ENCODE measurements around the gene OR2T29. TPM values are rescaled to one million over a fixed set of nuclear protein-coding genes. Genes with fewer than 3 reads are reported as not detected.
"Not testable (repeated sequence)": the region's sequence is repeated elsewhere in the genome, so short reads cannot be mapped to it uniquely, and the experiment has no call there.

Gene OR2T29, protein sequence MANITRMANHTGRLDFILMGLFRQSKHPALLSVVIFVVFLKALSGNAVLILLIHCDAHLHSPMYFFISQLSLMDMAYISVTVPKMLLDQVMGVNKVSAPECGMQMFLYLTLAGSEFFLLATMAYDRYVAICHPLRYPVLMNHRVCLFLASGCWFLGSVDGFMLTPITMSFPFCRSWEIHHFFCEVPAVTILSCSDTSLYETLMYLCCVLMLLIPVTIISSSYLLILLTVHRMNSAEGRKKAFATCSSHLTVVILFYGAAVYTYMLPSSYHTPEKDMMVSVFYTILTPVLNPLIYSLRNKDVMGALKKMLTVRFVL
- total RNA-seq (not detected), polyA plus RNA-seq (not detected)

DNA sequence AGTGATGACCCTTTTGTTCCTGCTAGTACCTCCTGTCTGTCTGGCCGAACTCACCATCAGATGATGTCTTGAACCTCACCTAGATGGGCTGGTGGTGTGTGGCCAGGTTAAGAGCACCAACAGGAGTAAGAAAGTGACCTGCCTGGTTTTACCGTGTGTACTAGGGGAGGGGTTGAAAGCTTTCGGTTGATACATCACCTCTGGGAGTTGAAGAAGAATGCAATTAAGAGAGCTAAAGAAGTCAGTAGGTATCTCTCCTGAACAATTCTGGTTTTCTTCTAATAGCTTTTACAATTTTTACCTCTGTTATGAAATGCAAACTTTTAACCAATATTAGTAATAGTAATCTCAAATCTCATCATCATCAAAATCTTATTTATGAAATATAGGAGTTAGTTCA, at the start of gene OR2T29:
Gene OR2T29, minus strand, starts transcription at position 101 of the 400 bp plus-strand sequence. CDS start 3,281 bp downstream, outside the sequence.
- H3K4me1 ChIP-seq; H3K27ac ChIP-seq; H3K27me3 ChIP-seq; H3K4me3 ChIP-seq; H3K36me3 ChIP-seq; DNase-seq; H3K9me3 ChIP-seq; intact Hi-C loops (cut with DNase I): not testable (repeated sequence)
- WGBS, 2 donors: 81 to 84% methylated on average over 2 to 3 of the region's 3 CpGs

DNA sequence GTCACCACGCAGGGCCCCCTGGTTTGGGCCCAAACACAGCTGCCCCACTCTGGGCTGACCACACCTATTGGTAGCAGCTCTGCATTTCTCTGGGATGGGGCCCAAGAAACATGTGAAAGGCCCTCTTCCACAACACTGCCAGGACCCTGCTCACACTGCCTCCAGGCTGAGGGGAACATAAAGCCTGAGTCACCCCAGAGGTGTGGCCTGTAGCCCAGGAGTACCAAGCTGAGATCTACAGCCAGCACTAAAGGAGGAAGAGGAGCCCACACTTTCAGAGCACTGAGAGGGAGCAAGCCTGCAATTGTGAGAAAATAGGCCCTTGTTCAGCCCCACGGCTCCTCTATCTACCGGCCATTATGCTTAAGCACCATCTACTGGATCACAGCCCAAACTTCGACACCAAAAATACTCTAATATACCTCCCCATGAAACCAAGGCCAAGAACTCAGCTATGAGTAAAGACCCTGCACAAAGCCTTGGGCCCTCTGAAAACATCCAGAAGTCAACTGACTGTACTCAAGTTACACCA, 49.4 kb upstream of the OR2T29 start:
- Histone ChIP-seq H3K27me3 (no peaks in the 10 kb centered on the region), H3K4me3 (no peak overlapping the region), H3K4me1 (no peaks in the 10 kb centered on the region), H3K9me3 (no peaks in the 10 kb centered on the region), H3K36me3 (no peaks in the 10 kb centered on the region), H3K27ac (no peak overlapping the region)
- 84 to 89% methylated on average over 4 of the region's 4 CpGs for WGBS, 2 donors
- intact Hi-C loops (cut with DNase I): no loop called here
- no peak for DNase-seq
- TF ChIP-seq POLR2A (IDR thresholded peaks at IDR 0.05) (no peak), EP300 (IDR thresholded peaks at IDR 0.05) (no peak), POLR2AphosphoS5 (IDR thresholded peaks at IDR 0.05) (no peak)
- TF ChIP-seq, protein P1, sequence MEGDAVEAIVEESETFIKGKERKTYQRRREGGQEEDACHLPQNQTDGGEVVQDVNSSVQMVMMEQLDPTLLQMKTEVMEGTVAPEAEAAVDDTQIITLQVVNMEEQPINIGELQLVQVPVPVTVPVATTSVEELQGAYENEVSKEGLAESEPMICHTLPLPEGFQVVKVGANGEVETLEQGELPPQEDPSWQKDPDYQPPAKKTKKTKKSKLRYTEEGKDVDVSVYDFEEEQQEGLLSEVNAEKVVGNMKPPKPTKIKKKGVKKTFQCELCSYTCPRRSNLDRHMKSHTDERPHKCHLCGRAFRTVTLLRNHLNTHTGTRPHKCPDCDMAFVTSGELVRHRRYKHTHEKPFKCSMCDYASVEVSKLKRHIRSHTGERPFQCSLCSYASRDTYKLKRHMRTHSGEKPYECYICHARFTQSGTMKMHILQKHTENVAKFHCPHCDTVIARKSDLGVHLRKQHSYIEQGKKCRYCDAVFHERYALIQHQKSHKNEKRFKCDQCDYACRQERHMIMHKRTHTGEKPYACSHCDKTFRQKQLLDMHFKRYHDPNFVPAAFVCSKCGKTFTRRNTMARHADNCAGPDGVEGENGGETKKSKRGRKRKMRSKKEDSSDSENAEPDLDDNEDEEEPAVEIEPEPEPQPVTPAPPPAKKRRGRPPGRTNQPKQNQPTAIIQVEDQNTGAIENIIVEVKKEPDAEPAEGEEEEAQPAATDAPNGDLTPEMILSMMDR (IDR thresholded peaks at IDR 0.05): no peak

DNA sequence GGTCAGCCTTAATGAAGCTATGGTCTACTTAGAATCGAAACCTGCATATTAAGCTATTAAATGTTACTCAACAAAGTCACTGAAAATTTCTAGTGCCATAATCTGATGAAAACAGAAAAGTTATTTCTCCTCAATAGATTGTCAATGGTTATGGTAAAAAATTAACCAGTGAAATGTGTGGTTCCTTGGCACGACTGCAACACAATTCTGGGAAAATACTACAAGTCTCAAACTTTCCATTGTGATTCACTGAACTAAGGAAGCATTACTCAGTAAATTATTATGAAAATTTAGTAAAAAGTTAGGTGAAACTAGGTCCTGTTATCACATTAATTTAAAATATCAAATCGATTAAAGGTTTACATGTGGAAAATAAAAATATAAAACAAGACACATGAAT, 47.7 kb upstream of the OR2T29 start:
- 38 to 54% methylated on average over 3 of the region's 3 CpGs for WGBS, 2 donors
- Histone ChIP-seq H3K36me3 (no peaks in the 10 kb centered on the region), H3K4me1 (no peaks in the 10 kb centered on the region), H3K27ac (no peak overlapping the region), H3K9me3 (no peaks in the 10 kb centered on the region), H3K27me3 (no peaks in the 10 kb centered on the region), H3K4me3 (no peak overlapping the region)
- intact Hi-C loops (cut with DNase I): no loop called here
- TF ChIP-seq EP300 (IDR thresholded peaks at IDR 0.05) (no peak), POLR2A (IDR thresholded peaks at IDR 0.05) (no peak), POLR2AphosphoS5 (IDR thresholded peaks at IDR 0.05) (no peak)
- TF ChIP-seq, protein P1 (IDR thresholded peaks at IDR 0.05): no peak
- DNase-seq: no peak

DNA sequence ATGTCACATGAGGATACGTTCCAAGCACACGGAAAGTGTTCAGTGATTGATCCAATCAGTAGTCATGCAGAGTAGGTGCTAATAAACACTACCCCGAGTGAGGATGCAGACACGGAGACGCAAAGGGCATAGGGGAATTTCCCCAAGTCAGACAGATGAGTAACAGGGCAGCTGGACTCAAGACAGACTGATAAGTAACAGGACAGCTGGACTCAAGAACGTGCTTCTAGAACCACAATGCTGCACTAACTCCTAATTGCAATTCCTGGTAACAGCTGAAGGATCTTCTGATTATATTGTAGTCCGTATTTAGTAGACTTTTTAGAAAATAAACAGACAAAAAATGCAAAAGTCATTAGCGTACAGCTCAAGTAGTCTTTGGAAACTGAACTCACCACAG, 36.8 kb upstream of the OR2T29 start:
- Histone ChIP-seq H3K9me3 (no peaks in the 10 kb centered on the region), H3K27me3 (no peaks in the 10 kb centered on the region), H3K4me3 (no peak overlapping the region), H3K36me3 (no peaks in the 10 kb centered on the region), H3K27ac (no peak overlapping the region), H3K4me1 (no peaks in the 10 kb centered on the region)
- TF ChIP-seq EP300 (IDR thresholded peaks at IDR 0.05) (no peak), POLR2AphosphoS5 (IDR thresholded peaks at IDR 0.05) (no peak), POLR2A (IDR thresholded peaks at IDR 0.05) (no peak)
- TF ChIP-seq, protein P1 (IDR thresholded peaks at IDR 0.05): no peak
- no peak for DNase-seq
- 77 to 84% methylated on average over 8 of the region's 8 CpGs for WGBS, 2 donors
- intact Hi-C loops (cut with DNase I): no loop called here

DNA sequence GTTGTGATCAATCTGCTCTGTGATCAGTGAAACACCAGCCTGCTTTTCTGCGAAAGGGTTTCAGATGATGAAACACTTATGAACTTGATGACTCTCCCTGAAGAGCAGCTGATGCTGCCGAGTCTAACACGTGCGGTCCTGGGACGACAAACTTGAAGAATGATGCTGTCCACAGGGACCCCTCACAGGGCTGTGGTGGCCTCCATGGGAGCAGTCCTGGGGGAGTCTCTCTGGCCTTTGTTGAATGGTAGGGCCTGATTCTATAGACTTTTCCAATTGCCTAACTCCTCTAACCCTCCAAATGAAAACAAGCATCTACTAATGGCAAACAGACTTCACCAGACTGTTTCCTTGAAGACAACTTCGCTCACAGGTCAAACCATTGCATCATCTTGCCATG, 35.0 kb upstream of the OR2T29 start, which contains the start of gene OR2T10:
Gene OR2T10, minus strand, starts transcription at position 112 of the 400 bp plus-strand sequence. CDS start 3,932 bp downstream, outside the sequence.
- WGBS, 2 donors: 92% methylated on average over 6 of the region's 6 CpGs
- intact Hi-C loops (cut with DNase I): no loop called here
- H3K9me3 ChIP-seq: no peaks in the 10 kb centered on the region
- no peaks in the 10 kb centered on the region for H3K4me1 ChIP-seq
- no peak within 1 kb of the TSS for H3K27ac ChIP-seq
- H3K36me3 ChIP-seq: no peaks in the 10 kb centered on the region
- H3K4me3 ChIP-seq: no peak within 1 kb of the TSS
- TF ChIP-seq, protein P1 (IDR thresholded peaks at IDR 0.05): no peak
- TF ChIP-seq POLR2AphosphoS5 (IDR thresholded peaks at IDR 0.05) (no peak), POLR2A (IDR thresholded peaks at IDR 0.05) (no peak), EP300 (IDR thresholded peaks at IDR 0.05) (no peak)
- no peaks in the 10 kb centered on the region for H3K27me3 ChIP-seq
- DNase-seq: no peak
